T-helper 1 cell treated with Interleukin-12 subunit alpha and Interleukin-12 subunit beta and Interleukin-4 antibody, amounts not matched to agents 30 μg/mL and 1 μg/mL, for 36 hours (primary cell): ENCODE measurements around the gene CYRIA.

Experiments used
- H3K27ac Mint-ChIP-seq: one replicate; pipeline ENCODE4 v1.8.0; 2021; ENCODE audit warnings: mild to moderate bottlenecking, mixed read lengths
- H3K27me3 Mint-ChIP-seq: one replicate; pipeline ENCODE4 v1.8.0; 2021; ENCODE audit warnings: low read depth, mixed read lengths
- H3K36me3 Mint-ChIP-seq: one replicate; pipeline ENCODE4 v1.8.0; 2021; ENCODE audit warnings: low read depth, mixed read lengths
- H3K4me1 Mint-ChIP-seq: one replicate; pipeline ENCODE4 v1.8.0; 2021; ENCODE audit warnings: low read depth, mixed read lengths
- H3K4me3 Mint-ChIP-seq: one replicate; pipeline ENCODE4 v1.8.0; 2021; ENCODE audit warnings: mild to moderate bottlenecking, moderate library complexity, mixed read lengths
- H3K9me3 Mint-ChIP-seq: one replicate; pipeline ENCODE4 v1.8.0; 2021; ENCODE audit warnings: mixed read lengths

Gene CYRIA

GRCh38 chr2:16665748-16666448, at the start of gene CYRIA:
Gene CYRIA (minus strand): TSS chr2:16665834. CDS start chr2:16588119, 77,715 bp downstream.
- H3K4me3 Mint-ChIP-seq = peak within 1 kb of the TSS; percentile 80
- peak within 1 kb of the TSS; percentile 89 for H3K27ac Mint-ChIP-seq

DNA sequence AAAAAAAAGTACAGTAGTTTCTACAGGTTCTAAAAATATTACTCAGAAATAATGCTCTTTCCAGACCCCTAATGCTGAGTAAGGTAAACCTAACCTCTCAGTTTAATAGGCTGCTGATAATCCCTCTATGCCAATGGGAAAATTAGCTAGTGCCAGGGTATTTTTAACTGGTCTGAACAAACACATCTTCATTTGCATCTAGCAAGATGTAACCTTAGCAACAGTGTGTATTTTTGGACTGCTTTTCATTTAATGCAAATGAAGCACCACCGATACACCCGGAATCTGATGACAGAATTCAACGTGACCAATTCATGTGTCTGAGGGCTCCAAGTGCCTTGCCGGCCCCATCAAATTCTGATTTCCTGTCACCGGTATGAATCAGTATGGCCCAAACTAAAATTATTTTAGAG, 47.4 kb upstream of the CYRIA start:
- no peak overlapping the region for H3K27ac Mint-ChIP-seq
- no peak overlapping the region for H3K4me3 Mint-ChIP-seq
- H3K27me3 Mint-ChIP-seq = peaks cover 6% of the 10 kb centered on the region
- H3K36me3 Mint-ChIP-seq = no peaks in the 10 kb centered on the region
- no peaks in the 10 kb centered on the region for H3K9me3 Mint-ChIP-seq
- no peaks in the 10 kb centered on the region for H3K4me1 Mint-ChIP-seq

More at GRCh38 chr2:16665748-16666448, at the start of gene CYRIA:
- no peaks in the 10 kb centered on the region for H3K9me3 Mint-ChIP-seq
- H3K36me3 Mint-ChIP-seq = peaks cover 2% of the 10 kb centered on the region
- H3K4me1 Mint-ChIP-seq = peaks cover 18% of the 10 kb centered on the region
- peaks cover 35% of the 10 kb centered on the region for H3K27me3 Mint-ChIP-seq

DNA sequence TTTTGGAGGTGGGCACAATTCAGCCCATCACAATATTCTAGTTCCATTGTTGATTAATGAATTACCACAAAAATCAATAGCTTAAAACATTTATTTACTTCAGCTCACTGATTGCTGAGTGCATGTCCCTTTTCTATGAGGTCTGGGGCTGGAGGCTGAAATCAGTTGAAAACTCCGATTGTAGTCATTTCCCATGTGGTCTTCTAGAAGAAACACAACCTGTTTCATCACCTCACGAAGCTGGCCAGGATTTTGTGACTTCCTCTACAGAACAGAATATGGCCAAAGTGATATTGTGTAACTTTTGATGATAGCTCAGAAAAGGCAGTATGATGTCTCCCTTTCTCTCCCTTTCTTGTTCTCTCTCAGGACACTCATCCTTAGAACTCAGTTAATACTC, 44.1 kb upstream of the CYRIA start:
- no peaks in the 10 kb centered on the region for H3K36me3 Mint-ChIP-seq
- peaks cover 6% of the 10 kb centered on the region for H3K27me3 Mint-ChIP-seq
- H3K9me3 Mint-ChIP-seq = no peaks in the 10 kb centered on the region

DNA sequence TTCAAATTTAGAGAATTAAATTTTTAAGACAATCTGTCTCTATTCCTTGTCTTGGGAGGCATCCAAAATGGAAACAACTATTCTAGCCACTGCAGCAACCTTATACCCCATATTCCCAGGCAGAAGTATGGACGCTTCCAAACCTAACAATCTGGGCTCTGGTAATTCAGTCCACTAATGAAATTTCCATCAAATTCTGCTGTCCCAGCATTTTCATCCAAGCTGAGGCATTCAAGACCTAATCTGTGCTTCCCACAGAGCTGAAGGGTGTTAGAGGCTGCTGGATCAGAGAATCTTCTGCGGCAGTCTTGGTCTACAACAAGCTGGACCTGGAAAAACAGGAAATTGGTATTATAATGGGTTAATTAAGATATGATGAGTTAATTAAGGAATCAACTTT, 42.5 kb upstream of the CYRIA start:
- H3K27me3 Mint-ChIP-seq = peaks cover 6% of the 10 kb centered on the region
- no peaks in the 10 kb centered on the region for H3K36me3 Mint-ChIP-seq
- H3K9me3 Mint-ChIP-seq = no peaks in the 10 kb centered on the region

More for the DNA sequence above, 44.1 kb upstream of the CYRIA start:
- H3K4me1 Mint-ChIP-seq = no peaks in the 10 kb centered on the region
- no peak overlapping the region for H3K4me3 Mint-ChIP-seq
- no peak overlapping the region for H3K27ac Mint-ChIP-seq

GRCh38 chr2:16707014-16707623, 41.5 kb upstream of the CYRIA start:
- Mint-ChIP-seq H3K27ac (no peak overlapping the region), H3K4me1 (no peaks in the 10 kb centered on the region), H3K27me3 (peaks cover 6% of the 10 kb centered on the region), H3K9me3 (no peaks in the 10 kb centered on the region), H3K36me3 (no peaks in the 10 kb centered on the region), H3K4me3 (no peak overlapping the region)

More for the DNA sequence above, 42.5 kb upstream of the CYRIA start:
- Mint-ChIP-seq H3K4me1 (no peaks in the 10 kb centered on the region), H3K27ac (no peak overlapping the region), H3K4me3 (no peak overlapping the region)

DNA sequence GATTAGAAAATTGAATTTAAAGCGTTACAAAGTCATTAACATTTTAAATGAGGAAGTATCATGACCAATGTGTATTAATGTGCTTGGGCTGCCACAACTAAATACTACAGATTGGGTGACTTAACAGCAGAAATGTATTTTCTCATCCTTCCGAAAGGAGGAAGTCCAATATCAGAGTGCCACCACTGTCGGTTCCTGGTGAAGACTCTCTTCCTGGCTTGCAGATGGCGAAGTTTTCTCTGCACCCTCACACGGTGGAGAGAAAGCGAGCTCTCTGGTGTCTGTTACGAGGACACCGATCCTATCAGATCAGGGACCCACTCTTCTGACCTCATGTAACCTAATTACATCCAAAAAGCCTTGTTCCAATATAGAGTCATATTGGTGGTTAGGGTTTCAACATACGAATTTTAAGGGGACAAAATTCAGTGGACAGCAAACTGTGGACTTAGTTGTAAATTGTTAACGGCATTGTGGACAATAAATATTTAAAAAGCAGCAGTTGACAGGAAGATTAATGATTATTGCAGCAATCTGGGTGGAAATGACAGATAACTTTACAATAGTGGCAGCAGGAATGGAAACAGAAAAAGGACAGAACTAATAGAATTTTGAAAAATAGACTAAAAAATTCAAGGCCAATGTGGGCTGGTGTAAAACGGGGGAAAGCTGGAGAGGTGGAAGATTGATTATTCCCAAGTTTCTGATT, 35.1 kb upstream of the CYRIA start:
- H3K4me1 Mint-ChIP-seq = no peaks in the 10 kb centered on the region
- no peak overlapping the region for H3K27ac Mint-ChIP-seq
- H3K9me3 Mint-ChIP-seq = peaks cover 3% of the 10 kb centered on the region
- H3K4me3 Mint-ChIP-seq = no peak overlapping the region
- H3K36me3 Mint-ChIP-seq = no peaks in the 10 kb centered on the region
- peaks cover 4% of the 10 kb centered on the region for H3K27me3 Mint-ChIP-seq

DNA sequence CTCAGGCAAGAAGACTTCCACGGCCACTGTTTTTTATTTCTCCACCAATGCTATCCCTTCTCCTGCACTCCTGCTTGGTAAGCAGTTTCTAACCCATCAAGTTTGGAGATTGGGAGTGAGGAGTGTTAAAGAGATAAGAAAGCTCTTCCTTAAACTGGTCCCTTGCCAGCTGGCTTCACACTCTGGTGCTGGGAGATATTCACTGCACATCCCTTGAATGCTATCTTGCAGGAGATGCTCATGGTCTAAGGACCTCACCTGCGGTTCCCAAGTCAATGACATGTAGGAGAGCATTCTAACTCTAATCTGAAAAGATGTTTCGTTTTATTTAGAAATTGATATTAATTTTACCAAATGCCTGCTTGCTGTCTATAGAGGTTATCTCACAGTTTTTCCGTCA, 28.2 kb upstream of the CYRIA start:
- no peak overlapping the region for H3K27ac Mint-ChIP-seq

GRCh38 chr2:16691261-16691660, 25.6 kb upstream of the CYRIA start:
- H3K36me3 Mint-ChIP-seq = no peaks in the 10 kb centered on the region
- H3K27ac Mint-ChIP-seq = no peak overlapping the region
- peaks cover 13% of the 10 kb centered on the region for H3K27me3 Mint-ChIP-seq
- H3K9me3 Mint-ChIP-seq = no peaks in the 10 kb centered on the region
- no peaks in the 10 kb centered on the region for H3K4me1 Mint-ChIP-seq
- H3K4me3 Mint-ChIP-seq = no peak overlapping the region

More for the DNA sequence above, 28.2 kb upstream of the CYRIA start:
- Mint-ChIP-seq H3K36me3 (no peaks in the 10 kb centered on the region), H3K4me3 (no peak overlapping the region), H3K4me1 (no peaks in the 10 kb centered on the region), H3K9me3 (peaks cover 3% of the 10 kb centered on the region), H3K27me3 (peaks cover 13% of the 10 kb centered on the region)

- H3K27me3 Mint-ChIP-seq = peaks cover 8% of the 10 kb centered on the region
- no peaks in the 10 kb centered on the region for H3K9me3 Mint-ChIP-seq
- no peaks in the 10 kb centered on the region for H3K4me1 Mint-ChIP-seq
- H3K27ac Mint-ChIP-seq = no peak overlapping the region
- H3K36me3 Mint-ChIP-seq = no peaks in the 10 kb centered on the region
- no peak overlapping the region for H3K4me3 Mint-ChIP-seq
Observed at GRCh38 chr2:16687955-16688354, 22.3 kb upstream of the CYRIA start.

- no peaks in the 10 kb centered on the region for H3K4me1 Mint-ChIP-seq
- no peak overlapping the region for H3K27ac Mint-ChIP-seq
- H3K4me3 Mint-ChIP-seq = no peak overlapping the region
Observed at GRCh38 chr2:16687222-16687621, 21.6 kb upstream of the CYRIA start.

DNA sequence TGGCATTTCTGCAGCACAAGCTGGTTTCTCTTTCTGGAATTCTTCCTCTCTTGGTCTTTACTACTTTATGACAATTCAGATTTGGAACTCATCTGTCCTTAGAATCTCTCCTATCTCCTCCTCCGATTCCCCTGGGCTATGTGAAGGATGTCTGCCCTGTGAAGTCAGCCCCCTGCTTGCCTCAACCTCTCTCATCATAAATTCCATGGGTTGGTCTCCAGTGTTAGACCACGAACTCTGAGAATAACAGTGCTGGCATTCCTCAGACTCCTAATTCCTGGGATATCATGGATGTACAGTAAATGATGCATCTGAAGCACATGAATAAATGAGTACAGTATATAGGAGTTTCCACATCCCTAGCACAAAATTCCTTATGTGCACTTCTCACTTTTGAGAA, 21.0 kb upstream of the CYRIA start:
- no peaks in the 10 kb centered on the region for H3K4me1 Mint-ChIP-seq
- H3K27me3 Mint-ChIP-seq = peaks cover 3% of the 10 kb centered on the region
- no peaks in the 10 kb centered on the region for H3K36me3 Mint-ChIP-seq
- no peaks in the 10 kb centered on the region for H3K9me3 Mint-ChIP-seq
- no peak overlapping the region for H3K27ac Mint-ChIP-seq
- no peak overlapping the region for H3K4me3 Mint-ChIP-seq

More at GRCh38 chr2:16687222-16687621, 21.6 kb upstream of the CYRIA start:
- H3K9me3 Mint-ChIP-seq = no peaks in the 10 kb centered on the region
- no peaks in the 10 kb centered on the region for H3K36me3 Mint-ChIP-seq
- peaks cover 3% of the 10 kb centered on the region for H3K27me3 Mint-ChIP-seq

DNA sequence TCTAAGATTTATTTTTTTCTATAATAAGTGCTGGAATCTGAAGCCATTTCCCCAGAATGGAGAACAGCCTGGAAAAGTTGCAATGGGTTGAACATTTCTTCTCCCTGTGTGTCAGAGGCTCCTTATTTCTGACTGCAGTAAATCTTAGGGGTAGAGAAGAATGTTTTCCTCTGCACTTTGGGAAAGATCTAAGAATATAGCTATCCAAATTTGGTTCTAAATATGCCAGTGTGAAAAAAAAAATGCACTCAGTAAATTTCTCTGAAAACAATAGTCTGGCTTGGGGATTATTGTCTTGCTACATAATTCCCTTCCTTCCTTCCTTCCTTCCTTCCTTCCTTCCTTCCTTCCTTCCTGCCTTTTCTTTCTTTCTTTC, 19.7 kb upstream of the CYRIA start:
- no peaks in the 10 kb centered on the region for H3K9me3 Mint-ChIP-seq
- no peak overlapping the region for H3K27ac Mint-ChIP-seq
- H3K4me1 Mint-ChIP-seq = no peaks in the 10 kb centered on the region
- H3K36me3 Mint-ChIP-seq = no peaks in the 10 kb centered on the region
- no peak overlapping the region for H3K4me3 Mint-ChIP-seq
- peaks cover 3% of the 10 kb centered on the region for H3K27me3 Mint-ChIP-seq

- no peaks in the 10 kb centered on the region for H3K36me3 Mint-ChIP-seq
- no peak overlapping the region for H3K27ac Mint-ChIP-seq
Observed at GRCh38 chr2:16684676-16685339, 19.2 kb upstream of the CYRIA start.

DNA sequence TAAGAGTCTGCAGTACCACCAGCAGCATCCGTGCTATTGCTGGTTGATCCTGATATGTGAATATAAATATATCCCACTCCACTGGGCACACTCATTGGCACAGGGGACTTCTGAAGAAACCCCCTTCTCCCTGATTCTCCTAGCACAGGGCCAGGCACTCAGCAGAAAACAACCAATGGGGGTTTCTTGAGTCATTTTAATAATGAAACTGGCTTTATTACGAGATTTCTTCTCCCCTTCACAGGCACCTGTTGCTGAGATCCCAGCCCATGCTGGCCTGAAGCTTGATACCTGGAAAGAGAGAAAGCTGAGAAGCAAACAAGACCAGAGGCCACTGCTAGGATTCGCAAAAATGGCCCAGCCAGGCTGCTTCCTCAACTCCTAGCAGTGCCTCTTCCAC, 17.9 kb upstream of the CYRIA start:
- H3K4me3 Mint-ChIP-seq = no peak overlapping the region
- no peaks in the 10 kb centered on the region for H3K36me3 Mint-ChIP-seq
- H3K27ac Mint-ChIP-seq = no peak overlapping the region
- H3K27me3 Mint-ChIP-seq = no peaks in the 10 kb centered on the region
- peaks cover 8% of the 10 kb centered on the region for H3K9me3 Mint-ChIP-seq
- no peaks in the 10 kb centered on the region for H3K4me1 Mint-ChIP-seq

More at GRCh38 chr2:16684676-16685339, 19.2 kb upstream of the CYRIA start:
- Mint-ChIP-seq H3K27me3 (no peaks in the 10 kb centered on the region), H3K9me3 (peaks cover 4% of the 10 kb centered on the region), H3K4me1 (no peaks in the 10 kb centered on the region), H3K4me3 (no peak overlapping the region)
